Karpas-422 (cell line): ENCODE results near the gene TNFAIP8L2. TPM values are rescaled to one million over a fixed set of nuclear protein-coding genes. Genes with fewer than 3 reads are reported as not detected.

Experiments
- DNase-seq: peaks from one replicate; pipeline ENCODE4 v3.0.0-alpha.2; 2015
- H2AFZ ChIP-seq: fragments of 200-600 bp; sonication (generic); 2 replicates; pipeline ENCODE4 v1.6.1; 2014; ENCODE audit warnings: antibody characterized with exemption, low read length, mixed read lengths
- H3K27ac ChIP-seq: fragments of 200-600 bp; sonication (generic); 2 replicates; pipeline ENCODE4 v1.5.1; 2014; ENCODE audit warnings: mild to moderate bottlenecking, low read length, moderate library complexity
- H3K27me3 ChIP-seq: fragments of 200-600 bp; sonication (generic); 2 replicates; pipeline ENCODE4 v1.6.1; 2014; ENCODE audit warnings: low read length, mixed read lengths
- H3K36me3 ChIP-seq: fragments of 200-600 bp; sonication (generic); 2 replicates; pipeline ENCODE4 v1.6.1; 2014; ENCODE audit warnings: low read length, mixed read lengths; ENCODE audit not compliant: insufficient read depth
- H3K4me1 ChIP-seq: fragments of 200-600 bp; sonication (generic); 2 replicates; pipeline ENCODE4 v1.6.1; 2014; ENCODE audit warnings: mild to moderate bottlenecking, low read length, mixed read lengths
- H3K4me2 ChIP-seq: fragments of 200-600 bp; sonication (generic); 2 replicates; pipeline ENCODE4 v1.6.1; 2014; ENCODE audit warnings: low read length, low read depth, mild to moderate bottlenecking; ENCODE audit not compliant: poor library complexity, severe bottlenecking
- H3K4me3 ChIP-seq: fragments of 200-600 bp; sonication (generic); 2 replicates; pipeline ENCODE4 v1.5.1; 2014; ENCODE audit warnings: mild to moderate bottlenecking, antibody characterized with exemption, low read length, mixed read lengths
- H3K79me2 ChIP-seq: fragments of 200-600 bp; sonication (generic); 2 replicates; pipeline ENCODE4 v1.6.1; 2014; ENCODE audit warnings: mild to moderate bottlenecking, low read length, mixed read lengths
- H3K9ac ChIP-seq: fragments of 200-600 bp; sonication (generic); 2 replicates; pipeline ENCODE4 v1.6.0; 2014; ENCODE audit warnings: low read length
- H3K9me2 ChIP-seq: fragments of 200-600 bp; sonication (generic), shearing (Covaris generic); replicated peaks from 2 replicates; pipeline ENCODE4 v1.6.0; 2014; ENCODE audit warnings: mild to moderate bottlenecking, low read length, moderate library complexity; ENCODE audit not compliant: insufficient read depth
- H3K9me3 ChIP-seq: fragments of 300-700, 200-600 bp; sonication (generic); 2 replicates; pipeline ENCODE4 v1.6.1; 2014; ENCODE audit warnings: low read length, mixed read lengths
- H4K20me1 ChIP-seq: fragments of 200-600 bp; sonication (generic); 2 replicates; pipeline ENCODE4 v1.6.1; 2014; ENCODE audit warnings: mild to moderate bottlenecking, antibody characterized with exemption, low read length, low read depth; ENCODE audit not compliant: insufficient read depth
- total RNA-seq: library from RNA; depleted of rRNA; stranded (reverse); fragments of >200 nt; shearing (Covaris generic); gene quantifications from 2 replicates; pipeline ENCODE4 v1.2.3, GENCODE V29; 2014; ENCODE audit warnings: low replicate concordance

The TNFAIP8L2 gene
- total RNA-seq, 1 experiment from 2014 or later = 30.7 TPM

DNA sequence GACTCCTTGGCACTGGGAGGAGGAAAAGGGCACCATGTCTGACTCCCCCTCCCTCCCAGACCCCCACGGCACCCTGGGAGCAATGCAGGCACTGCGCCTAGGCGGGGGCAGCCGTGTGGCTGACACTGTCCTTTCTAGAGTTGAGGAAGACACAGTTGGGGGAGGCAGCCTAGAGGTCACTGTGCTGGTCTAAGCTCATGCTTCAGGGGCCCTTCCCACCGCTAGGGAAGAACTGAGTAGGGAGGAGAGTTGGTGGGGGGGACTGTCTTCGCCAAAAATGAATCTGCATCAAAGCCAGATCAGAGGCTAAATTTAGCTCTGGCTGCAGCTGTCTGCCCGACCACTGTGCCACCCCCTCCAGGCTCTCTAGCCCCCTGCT lies 13.4 kb upstream of the TNFAIP8L2 start:
- DNase-seq = no peak
- H3K9me3 ChIP-seq = no peaks in the 10 kb centered on the region
- H3K9ac ChIP-seq = no peak overlapping the region
- H3K79me2 ChIP-seq = no peaks in the 10 kb centered on the region
- peaks cover 36% of the 10 kb centered on the region for H3K4me1 ChIP-seq
- H3K27me3 ChIP-seq = no peaks in the 10 kb centered on the region
- H3K36me3 ChIP-seq = no peaks in the 10 kb centered on the region
- no peak overlapping the region for H3K4me2 ChIP-seq
- H2AFZ ChIP-seq = no peak overlapping the region
- no peak overlapping the region for H3K4me3 ChIP-seq
- no peak overlapping the region for H3K27ac ChIP-seq
- no peaks in the 10 kb centered on the region for H3K9me2 ChIP-seq
- no peaks in the 10 kb centered on the region for H4K20me1 ChIP-seq

DNA sequence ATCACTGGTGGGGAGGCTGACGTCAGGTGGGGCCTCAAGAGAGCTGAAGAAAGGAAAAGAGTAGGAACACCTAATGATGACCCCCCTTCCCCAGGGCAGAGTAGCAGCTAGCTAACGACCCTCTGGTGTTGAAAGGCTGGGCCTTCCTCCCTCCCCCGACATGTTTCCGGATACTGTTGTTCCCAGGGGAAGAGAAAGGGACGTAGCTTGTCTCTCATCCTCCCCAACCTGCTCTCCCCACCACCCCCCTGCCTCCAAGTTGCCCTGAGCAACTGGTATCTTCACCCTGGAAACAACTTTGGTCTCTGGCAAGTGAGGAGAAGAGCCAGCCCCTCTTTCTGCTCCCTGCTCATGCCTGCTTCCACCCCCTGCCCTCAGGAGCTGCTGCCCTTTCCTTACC lies 12.5 kb upstream of the TNFAIP8L2 start:
- no peak overlapping the region for H3K27ac ChIP-seq
- no peaks in the 10 kb centered on the region for H4K20me1 ChIP-seq
- no peaks in the 10 kb centered on the region for H3K36me3 ChIP-seq
- H3K9ac ChIP-seq = no peak overlapping the region
- H3K4me2 ChIP-seq = peak overlapping the region; percentile 27
- no peaks in the 10 kb centered on the region for H3K79me2 ChIP-seq
- no peaks in the 10 kb centered on the region for H3K27me3 ChIP-seq
- H3K4me1 ChIP-seq = peaks cover 36% of the 10 kb centered on the region
- no peak for DNase-seq
- no peaks in the 10 kb centered on the region for H3K9me2 ChIP-seq
- no peak overlapping the region for H2AFZ ChIP-seq
- H3K9me3 ChIP-seq = no peaks in the 10 kb centered on the region
- no peak overlapping the region for H3K4me3 ChIP-seq

DNA sequence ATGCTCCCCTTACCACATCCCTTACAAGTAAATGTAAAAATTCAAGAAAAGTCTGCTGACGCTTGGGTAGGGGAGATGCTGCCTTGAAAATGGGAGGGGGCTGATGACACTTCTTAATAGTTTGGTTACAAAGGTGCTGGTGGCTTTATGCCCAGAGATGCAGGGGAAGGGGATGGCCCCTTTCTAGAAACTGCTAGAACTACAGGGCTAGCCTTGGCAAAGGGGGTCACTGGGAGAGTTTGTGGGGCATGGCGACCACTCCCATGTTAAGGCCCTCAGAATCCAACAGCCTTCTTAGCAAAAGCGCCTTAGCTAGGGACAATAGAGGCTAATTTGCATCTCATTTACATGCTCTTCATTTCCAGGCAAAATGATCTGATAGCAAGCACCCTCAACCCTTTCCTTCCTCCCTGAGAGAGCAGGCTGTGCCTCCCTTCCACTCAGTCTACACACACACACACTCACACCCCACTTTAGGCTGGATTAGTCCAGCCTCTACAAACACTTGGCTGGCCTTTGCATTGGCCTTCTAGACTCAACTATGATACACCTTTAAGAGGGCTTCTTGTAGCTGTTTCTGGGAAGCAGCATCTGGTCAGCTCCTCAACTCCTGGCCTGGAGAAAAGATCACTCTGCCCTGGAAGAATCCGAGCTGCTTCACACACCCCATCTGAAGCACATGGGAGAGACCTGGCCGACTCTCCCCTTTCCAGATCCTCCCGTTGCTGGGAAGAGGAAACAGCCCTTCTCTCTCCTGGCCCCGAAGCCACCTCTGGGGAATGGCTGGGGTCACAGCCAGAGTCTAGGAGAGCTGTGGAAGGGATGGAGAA lies 11.8 kb upstream of the TNFAIP8L2 start:
- H3K9me3 ChIP-seq = no peaks in the 10 kb centered on the region
- H3K4me3 ChIP-seq = no peak overlapping the region
- H3K27ac ChIP-seq = no peak overlapping the region
- H3K9me2 ChIP-seq = no peaks in the 10 kb centered on the region
- DNase-seq = peak; percentile 61
- H3K36me3 ChIP-seq = no peaks in the 10 kb centered on the region
- no peaks in the 10 kb centered on the region for H4K20me1 ChIP-seq
- H2AFZ ChIP-seq = no peak overlapping the region
- H3K79me2 ChIP-seq = no peaks in the 10 kb centered on the region
- H3K4me2 ChIP-seq = peak overlapping the region; percentile 27
- H3K4me1 ChIP-seq = peaks cover 36% of the 10 kb centered on the region
- H3K9ac ChIP-seq = peak overlapping the region; percentile 21; the same call in 1 of the 2 replicates
- no peaks in the 10 kb centered on the region for H3K27me3 ChIP-seq

DNA sequence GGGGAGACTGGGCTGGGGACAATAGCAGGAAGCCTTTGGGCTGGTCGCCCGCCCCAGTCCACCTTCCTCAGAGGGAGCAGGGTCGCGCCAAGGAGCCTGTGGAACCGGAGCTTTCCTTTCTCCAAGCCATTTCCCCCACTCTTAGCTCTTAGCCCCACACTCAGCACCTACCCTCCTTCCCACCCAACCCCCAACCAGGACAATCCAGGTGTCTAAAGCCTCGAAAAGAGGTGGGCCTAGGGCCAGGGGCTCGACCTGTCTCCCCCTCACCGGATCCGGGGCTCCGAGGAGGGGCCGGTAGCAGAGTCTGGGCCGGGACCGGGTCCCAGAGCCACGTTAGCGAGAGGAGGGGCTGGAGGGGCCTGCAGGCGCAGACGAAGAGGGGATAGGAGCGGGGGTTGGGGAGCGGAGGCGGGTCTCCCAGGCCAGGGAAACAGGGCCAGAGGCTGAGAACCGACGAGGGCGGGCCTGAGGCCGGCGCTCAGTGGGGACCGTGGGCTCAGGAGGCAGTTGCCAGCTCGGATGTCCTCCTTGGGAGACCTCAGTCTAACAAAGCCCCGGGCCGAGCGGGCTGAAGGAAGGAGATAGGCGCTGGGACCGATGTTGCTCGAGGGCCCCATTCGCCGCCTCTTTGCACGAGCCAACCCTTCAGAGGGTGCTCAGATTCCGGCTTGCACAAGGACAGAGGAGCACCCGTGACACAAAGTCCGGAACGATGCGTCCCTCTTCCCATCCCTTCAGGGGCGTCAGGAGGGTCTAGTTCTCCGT lies 11.0 kb upstream of the TNFAIP8L2 start:
- H2AFZ ChIP-seq = no peak overlapping the region
- H3K9ac ChIP-seq = no peak overlapping the region
- H3K4me2 ChIP-seq = peak overlapping the region; percentile 89
- H3K4me3 ChIP-seq = peak overlapping the region; percentile 72; the same call in 1 of the 2 replicates
- H3K9me2 ChIP-seq = no peaks in the 10 kb centered on the region
- peaks cover 36% of the 10 kb centered on the region for H3K4me1 ChIP-seq
- no peak for DNase-seq
- H3K27me3 ChIP-seq = no peaks in the 10 kb centered on the region
- H4K20me1 ChIP-seq = no peaks in the 10 kb centered on the region
- H3K36me3 ChIP-seq = no peaks in the 10 kb centered on the region
- no peaks in the 10 kb centered on the region for H3K79me2 ChIP-seq
- no peaks in the 10 kb centered on the region for H3K9me3 ChIP-seq
- H3K27ac ChIP-seq = no peak overlapping the region

DNA sequence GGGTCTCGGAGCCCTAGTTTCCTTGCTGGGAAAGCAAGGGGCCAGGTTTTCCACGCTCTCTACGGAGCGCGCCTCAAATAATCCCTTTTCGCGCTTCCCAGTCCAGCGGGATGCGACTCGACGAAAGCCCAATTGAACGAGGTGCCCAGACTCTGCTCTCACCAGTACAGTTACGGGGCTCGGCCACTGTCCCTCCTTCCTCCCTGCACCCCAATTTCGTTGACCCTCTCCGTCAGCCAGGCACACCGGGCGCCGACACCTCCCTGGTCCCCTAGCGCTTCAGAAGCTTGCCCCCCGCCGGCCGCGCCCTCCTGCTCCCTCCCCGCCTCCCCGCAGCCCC lies 10.4 kb upstream of the TNFAIP8L2 start:
- H3K9me3 ChIP-seq = no peaks in the 10 kb centered on the region
- H3K27me3 ChIP-seq = no peaks in the 10 kb centered on the region
- no peaks in the 10 kb centered on the region for H3K79me2 ChIP-seq
- H4K20me1 ChIP-seq = no peaks in the 10 kb centered on the region
- H3K4me3 ChIP-seq = peak overlapping the region; percentile 72
- peak overlapping the region; percentile 89 for H3K4me2 ChIP-seq
- H2AFZ ChIP-seq = peak overlapping the region; percentile 81
- no peaks in the 10 kb centered on the region for H3K9me2 ChIP-seq
- DNase-seq = no peak
- H3K27ac ChIP-seq = no peak overlapping the region
- no peaks in the 10 kb centered on the region for H3K36me3 ChIP-seq
- H3K4me1 ChIP-seq = peaks cover 36% of the 10 kb centered on the region
- peak overlapping the region; percentile 64 for H3K9ac ChIP-seq

DNA sequence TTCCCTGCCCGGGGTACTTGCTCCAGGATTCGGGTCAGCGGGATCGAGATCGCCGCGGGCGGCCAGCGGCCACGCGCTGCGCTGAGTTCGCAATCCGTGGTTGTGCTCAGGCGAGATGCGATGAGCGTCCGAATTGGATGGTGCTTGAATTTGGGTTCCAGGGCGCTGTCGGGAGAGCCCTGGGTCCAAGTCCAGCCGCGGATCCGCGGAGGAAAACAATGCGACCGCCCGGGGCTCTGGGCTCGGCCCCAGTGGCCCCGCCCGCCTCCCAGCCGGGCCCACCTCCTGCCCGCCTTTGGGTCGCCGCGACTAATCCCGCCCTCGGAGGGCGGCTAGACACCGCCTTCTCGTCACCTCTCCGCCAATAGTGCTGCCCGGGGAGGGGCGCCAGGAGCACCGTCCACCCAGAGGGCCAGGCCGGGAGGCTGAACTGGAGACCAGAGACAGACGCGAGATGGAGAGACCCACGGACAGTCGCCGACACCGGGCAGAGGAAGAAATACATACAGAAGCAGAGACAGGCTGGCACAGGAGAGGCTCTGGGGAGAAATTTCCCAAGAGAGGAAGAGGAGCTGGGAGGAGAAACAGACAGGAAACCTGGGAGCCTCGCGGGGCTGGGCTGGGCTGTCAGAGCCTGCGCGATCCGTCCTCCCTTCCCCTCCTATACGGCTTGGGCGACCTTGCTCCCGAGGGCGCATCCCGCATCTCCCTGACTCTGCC lies 9.9 kb upstream of the TNFAIP8L2 start, which contains the start of gene SEMA6C:
TSS of gene SEMA6C (minus strand) at position 220 of the 720 bp plus-strand sequence. CDS start 4,010 bp downstream, outside the sequence.
- H3K27ac ChIP-seq = no peak within 1 kb of the TSS
- H3K9me2 ChIP-seq = no peaks in the 10 kb centered on the region
- peak within 1 kb of the TSS; percentile 85 for H2AFZ ChIP-seq
- H3K4me3 ChIP-seq = peak within 1 kb of the TSS; percentile 72
- H3K9ac ChIP-seq = peak within 1 kb of the TSS; percentile 77
- peaks cover 36% of the 10 kb centered on the region for H3K4me1 ChIP-seq
- no peaks in the 10 kb centered on the region for H3K36me3 ChIP-seq
- H3K27me3 ChIP-seq = no peaks in the 10 kb centered on the region
- H3K4me2 ChIP-seq = peak within 1 kb of the TSS; percentile 89
- peak; percentile 94 for DNase-seq
- no peaks in the 10 kb centered on the region for H3K9me3 ChIP-seq
- H3K79me2 ChIP-seq = no peaks in the 10 kb centered on the region
- H4K20me1 ChIP-seq = no peaks in the 10 kb centered on the region

DNA sequence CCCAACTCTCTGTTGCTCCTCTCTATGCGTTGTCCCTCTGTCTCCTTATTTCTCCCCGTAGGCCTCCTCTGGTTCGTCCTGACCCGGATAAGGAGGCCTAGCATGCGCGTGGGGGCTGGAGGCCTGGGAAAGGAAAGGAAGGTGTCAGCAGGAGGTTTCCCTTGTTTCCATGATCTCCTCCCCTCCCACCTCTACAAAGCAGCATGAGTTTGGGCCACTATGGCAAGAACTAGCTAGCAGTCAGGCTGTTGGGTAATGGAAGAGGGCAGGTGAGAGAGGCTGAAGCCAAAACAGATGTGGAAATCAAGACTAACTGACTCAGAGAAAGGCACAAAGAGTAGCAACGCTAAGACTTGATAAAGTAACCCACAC lies 9.3 kb upstream of the TNFAIP8L2 start:
- H3K4me3 ChIP-seq = peak overlapping the region; percentile 72
- no peaks in the 10 kb centered on the region for H3K36me3 ChIP-seq
- peak overlapping the region; percentile 77 for H3K9ac ChIP-seq
- H2AFZ ChIP-seq = peak overlapping the region; percentile 85
- H3K9me3 ChIP-seq = no peaks in the 10 kb centered on the region
- H3K27me3 ChIP-seq = no peaks in the 10 kb centered on the region
- peaks cover 36% of the 10 kb centered on the region for H3K4me1 ChIP-seq
- H4K20me1 ChIP-seq = no peaks in the 10 kb centered on the region
- H3K9me2 ChIP-seq = no peaks in the 10 kb centered on the region
- peak overlapping the region; percentile 89 for H3K4me2 ChIP-seq
- H3K79me2 ChIP-seq = no peaks in the 10 kb centered on the region
- H3K27ac ChIP-seq = no peak overlapping the region
- DNase-seq = no peak

DNA sequence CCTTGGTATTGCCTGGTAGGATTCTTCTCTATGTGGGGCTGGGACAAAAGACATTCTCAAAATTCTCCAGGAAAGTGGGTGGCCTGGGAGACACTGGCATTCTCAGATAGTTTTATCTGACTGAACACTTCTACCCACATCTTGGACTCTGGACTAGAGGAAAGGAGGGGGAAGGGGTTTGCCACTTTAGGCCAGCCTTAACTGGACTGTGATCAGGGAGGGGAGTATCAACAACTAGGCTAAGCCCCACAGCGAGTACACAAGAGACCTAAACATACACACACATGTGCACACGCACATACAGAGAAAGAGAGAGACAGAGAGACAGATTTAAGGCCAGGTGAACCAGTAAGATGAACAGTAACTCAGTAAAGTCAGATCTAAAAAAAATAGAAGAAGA lies 8.8 kb upstream of the TNFAIP8L2 start:
- H3K79me2 ChIP-seq = no peaks in the 10 kb centered on the region
- no peak overlapping the region for H2AFZ ChIP-seq
- no peaks in the 10 kb centered on the region for H3K9me2 ChIP-seq
- H3K4me2 ChIP-seq = peak overlapping the region; percentile 89
- no peak overlapping the region for H3K27ac ChIP-seq
- peak overlapping the region; percentile 72; the same call in 1 of the 2 replicates for H3K4me3 ChIP-seq
- H3K4me1 ChIP-seq = peaks cover 36% of the 10 kb centered on the region
- no peaks in the 10 kb centered on the region for H3K27me3 ChIP-seq
- no peak for DNase-seq
- no peaks in the 10 kb centered on the region for H4K20me1 ChIP-seq
- peak overlapping the region; percentile 77 for H3K9ac ChIP-seq
- H3K36me3 ChIP-seq = no peaks in the 10 kb centered on the region
- H3K9me3 ChIP-seq = no peaks in the 10 kb centered on the region
